Neural cell (in vitro differentiated cells): ENCODE data around the gene CDK6. TPM values are rescaled to one million over a fixed set of nuclear protein-coding genes. Genes with fewer than 3 reads are reported as not detected.

ENCODE experiments used
- H2AFZ ChIP-seq: fragments of 200-600, 300-800 bp; sonication (generic), shearing (Covaris generic); 2 replicates; pipeline ENCODE4 v1.6.0; 2014; ENCODE audit warnings: low read depth, mild to moderate bottlenecking, antibody characterized with exemption, low read length, moderate library complexity
- H3F3A ChIP-seq: fragments of 200-600 bp; shearing (Covaris generic); 2 replicates; pipeline ENCODE4 v1.6.1; 2016; ENCODE audit warnings: mild to moderate bottlenecking, moderate library complexity, mixed read lengths, antibody characterized with exemption, low read length; ENCODE audit not compliant: insufficient read depth, poor library complexity, severe bottlenecking
- H3K27ac ChIP-seq: fragments of 200-600, 300-800 bp; sonication (generic), shearing (Covaris generic); 2 replicates; pipeline ENCODE4 v1.5.1; 2014; ENCODE audit warnings: mild to moderate bottlenecking, low read length, moderate library complexity
- H3K27me3 ChIP-seq: fragments of 300-800, 200-600 bp; sonication (generic), shearing (Covaris generic); 2 replicates; pipeline ENCODE4 v1.6.0; 2014; ENCODE audit warnings: mild to moderate bottlenecking, low read depth, low read length, moderate library complexity; ENCODE audit not compliant: insufficient read depth
- H3K36me3 ChIP-seq: fragments of 300-800, 200-600 bp; sonication (generic), shearing (Covaris generic); 2 replicates; pipeline ENCODE4 v1.5.1; 2014; ENCODE audit warnings: mild to moderate bottlenecking, antibody characterized with exemption, low read length, moderate library complexity; ENCODE audit not compliant: insufficient read depth
- H3K4me2 ChIP-seq: fragments of 300-800, 200-600 bp; sonication (generic), shearing (Covaris generic); 2 replicates; pipeline ENCODE4 v1.6.0; 2014; ENCODE audit warnings: mild to moderate bottlenecking, low read length
- H3K4me3 ChIP-seq: fragments of 300-800, 200-600 bp; sonication (generic), shearing (Covaris generic); 2 replicates; pipeline ENCODE4 v1.5.1; 2014; ENCODE audit warnings: mild to moderate bottlenecking, low read length, moderate library complexity
- H3K79me2 ChIP-seq: fragments of 200-600 bp; shearing (Covaris generic); replicated peaks from 2 replicates; pipeline ENCODE4 v1.6.0; 2014; ENCODE audit warnings: mild to moderate bottlenecking, low read length, moderate library complexity; ENCODE audit not compliant: insufficient read depth
- H3K9ac ChIP-seq: fragments of 300-800, 200-600 bp; sonication (generic), shearing (Covaris generic); 2 replicates; pipeline ENCODE4 v1.6.1; 2016; ENCODE audit warnings: mild to moderate bottlenecking, low read length, mixed read lengths
- H3K9me2 ChIP-seq: fragments of 200-600 bp; shearing (Covaris generic); 2 replicates; pipeline ENCODE4 v1.6.1; 2016; ENCODE audit warnings: mild to moderate bottlenecking, low read length, mixed read lengths; ENCODE audit not compliant: insufficient read depth
- H3K9me3 ChIP-seq: fragments of 200-600, 300-800 bp; sonication (generic), shearing (Covaris generic); 2 replicates; pipeline ENCODE4 v1.6.1; 2016; ENCODE audit warnings: mild to moderate bottlenecking, mixed run types, low read length, moderate library complexity, mixed read lengths
- H4K20me1 ChIP-seq: fragments of 200-600 bp; shearing (Covaris generic); 2 replicates; pipeline ENCODE4 v1.6.1; 2016; ENCODE audit warnings: mild to moderate bottlenecking, mixed run types; ENCODE audit not compliant: insufficient read depth
- EP300 ChIP-seq: fragments of 450-650 bp; conservative IDR thresholded peaks from 2 replicates; pipeline ENCODE4 v1.6.1; 2014; ENCODE audit warnings: antibody characterized with exemption, mild to moderate bottlenecking, moderate library complexity; ENCODE audit not compliant: poor library complexity, severe bottlenecking
- EZH2 ChIP-seq: fragments of 200-600, 300-800 bp; shearing (Covaris generic), sonication (generic); IDR thresholded peaks from 2 replicates; pipeline ENCODE4 v1.6.1; 2014; ENCODE audit warnings: antibody characterized with exemption, low read length, borderline replicate concordance, mild to moderate bottlenecking; ENCODE audit not compliant: insufficient read depth, poor library complexity, severe bottlenecking
- MXI1 ChIP-seq: fragments of 450-650 bp; conservative IDR thresholded peaks from 2 replicates; pipeline ENCODE4 v1.6.1; 2014; ENCODE audit warnings: antibody characterized with exemption, mild to moderate bottlenecking; ENCODE audit not compliant: poor library complexity, severe bottlenecking
- POLR2AphosphoS5 ChIP-seq: IDR thresholded peaks from 2 replicates; pipeline ENCODE4 v1.6.1; 2012
- RAD21 ChIP-seq: fragments of 450-650 bp; conservative IDR thresholded peaks from 2 replicates; pipeline ENCODE4 v1.6.1; 2014; ENCODE audit warnings: antibody characterized with exemption, mild to moderate bottlenecking, moderate library complexity
- SMC3 ChIP-seq: fragments of 450-650 bp; conservative IDR thresholded peaks from 2 replicates; pipeline ENCODE4 v1.6.1; 2014; ENCODE audit warnings: antibody characterized with exemption, mild to moderate bottlenecking, moderate library complexity; ENCODE audit not compliant: poor library complexity
- TAF1 ChIP-seq: IDR thresholded peaks from 2 replicates; pipeline ENCODE4 v1.6.1; 2012; ENCODE audit warnings: low read depth
- polyA plus RNA-seq: library from polyadenylated mRNA; depleted of rRNA; stranded (reverse); fragments of >200 nt; gene quantifications from 2 replicates; pipeline ENCODE4 v1.2.3, GENCODE V29; 2014
- TF ChIP-seq, protein P1 (sequence below): fragments of 450-650 bp; IDR thresholded peaks from 2 replicates; pipeline ENCODE4 v1.5.1; 2014; ENCODE audit warnings: antibody characterized with exemption, mild to moderate bottlenecking, moderate library complexity; ENCODE audit not compliant: poor library complexity, severe bottlenecking
- TF ChIP-seq, protein P2 (sequence below): IDR thresholded peaks from 2 replicates; pipeline ENCODE4 v1.6.1; 2012; ENCODE audit warnings: borderline replicate concordance

Gene CDK6
- polyA plus RNA-seq, 1 donor from 2014 or later, result 4.1 TPM

DNA sequence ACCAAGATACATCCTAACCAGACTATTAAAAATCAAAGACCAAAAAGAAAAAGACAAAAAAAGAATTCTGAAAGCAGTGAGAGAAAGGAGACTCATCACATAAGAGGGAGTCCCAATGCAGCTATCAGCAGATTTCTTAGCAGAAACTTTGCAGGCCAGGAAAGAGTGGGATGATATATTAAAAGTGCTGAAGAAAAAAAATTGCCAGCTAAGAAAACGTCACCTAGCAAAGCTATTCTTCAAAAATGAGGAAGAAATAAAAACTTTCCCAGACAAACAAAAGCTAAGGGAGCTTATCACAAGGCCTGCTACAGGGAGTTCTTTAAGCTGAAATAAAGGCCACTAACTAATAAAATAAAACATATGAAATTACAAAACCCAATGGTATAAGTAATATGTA lies 40.5 kb upstream of the CDK6 start:
- H3K36me3 ChIP-seq, result no peaks in the 10 kb centered on the region
- H3K9me3 ChIP-seq, result no peaks in the 10 kb centered on the region
- no peaks in the 10 kb centered on the region for H3F3A ChIP-seq
- H3K27ac ChIP-seq, result no peak overlapping the region
- H3K4me2 ChIP-seq, result no peak overlapping the region
- no peaks in the 10 kb centered on the region for H3K27me3 ChIP-seq
- H3K9ac ChIP-seq, result no peak overlapping the region
- no peak overlapping the region for H2AFZ ChIP-seq
- no peaks in the 10 kb centered on the region for H4K20me1 ChIP-seq
- TF ChIP-seq MXI1 (no peak), POLR2AphosphoS5 (no peak), SMC3 (no peak), EZH2 (no peak), TAF1 (no peak), RAD21 (no peak), EP300 (no peak)
- TF ChIP-seq, protein P1, sequence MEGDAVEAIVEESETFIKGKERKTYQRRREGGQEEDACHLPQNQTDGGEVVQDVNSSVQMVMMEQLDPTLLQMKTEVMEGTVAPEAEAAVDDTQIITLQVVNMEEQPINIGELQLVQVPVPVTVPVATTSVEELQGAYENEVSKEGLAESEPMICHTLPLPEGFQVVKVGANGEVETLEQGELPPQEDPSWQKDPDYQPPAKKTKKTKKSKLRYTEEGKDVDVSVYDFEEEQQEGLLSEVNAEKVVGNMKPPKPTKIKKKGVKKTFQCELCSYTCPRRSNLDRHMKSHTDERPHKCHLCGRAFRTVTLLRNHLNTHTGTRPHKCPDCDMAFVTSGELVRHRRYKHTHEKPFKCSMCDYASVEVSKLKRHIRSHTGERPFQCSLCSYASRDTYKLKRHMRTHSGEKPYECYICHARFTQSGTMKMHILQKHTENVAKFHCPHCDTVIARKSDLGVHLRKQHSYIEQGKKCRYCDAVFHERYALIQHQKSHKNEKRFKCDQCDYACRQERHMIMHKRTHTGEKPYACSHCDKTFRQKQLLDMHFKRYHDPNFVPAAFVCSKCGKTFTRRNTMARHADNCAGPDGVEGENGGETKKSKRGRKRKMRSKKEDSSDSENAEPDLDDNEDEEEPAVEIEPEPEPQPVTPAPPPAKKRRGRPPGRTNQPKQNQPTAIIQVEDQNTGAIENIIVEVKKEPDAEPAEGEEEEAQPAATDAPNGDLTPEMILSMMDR, result no peak
- TF ChIP-seq, protein P2, sequence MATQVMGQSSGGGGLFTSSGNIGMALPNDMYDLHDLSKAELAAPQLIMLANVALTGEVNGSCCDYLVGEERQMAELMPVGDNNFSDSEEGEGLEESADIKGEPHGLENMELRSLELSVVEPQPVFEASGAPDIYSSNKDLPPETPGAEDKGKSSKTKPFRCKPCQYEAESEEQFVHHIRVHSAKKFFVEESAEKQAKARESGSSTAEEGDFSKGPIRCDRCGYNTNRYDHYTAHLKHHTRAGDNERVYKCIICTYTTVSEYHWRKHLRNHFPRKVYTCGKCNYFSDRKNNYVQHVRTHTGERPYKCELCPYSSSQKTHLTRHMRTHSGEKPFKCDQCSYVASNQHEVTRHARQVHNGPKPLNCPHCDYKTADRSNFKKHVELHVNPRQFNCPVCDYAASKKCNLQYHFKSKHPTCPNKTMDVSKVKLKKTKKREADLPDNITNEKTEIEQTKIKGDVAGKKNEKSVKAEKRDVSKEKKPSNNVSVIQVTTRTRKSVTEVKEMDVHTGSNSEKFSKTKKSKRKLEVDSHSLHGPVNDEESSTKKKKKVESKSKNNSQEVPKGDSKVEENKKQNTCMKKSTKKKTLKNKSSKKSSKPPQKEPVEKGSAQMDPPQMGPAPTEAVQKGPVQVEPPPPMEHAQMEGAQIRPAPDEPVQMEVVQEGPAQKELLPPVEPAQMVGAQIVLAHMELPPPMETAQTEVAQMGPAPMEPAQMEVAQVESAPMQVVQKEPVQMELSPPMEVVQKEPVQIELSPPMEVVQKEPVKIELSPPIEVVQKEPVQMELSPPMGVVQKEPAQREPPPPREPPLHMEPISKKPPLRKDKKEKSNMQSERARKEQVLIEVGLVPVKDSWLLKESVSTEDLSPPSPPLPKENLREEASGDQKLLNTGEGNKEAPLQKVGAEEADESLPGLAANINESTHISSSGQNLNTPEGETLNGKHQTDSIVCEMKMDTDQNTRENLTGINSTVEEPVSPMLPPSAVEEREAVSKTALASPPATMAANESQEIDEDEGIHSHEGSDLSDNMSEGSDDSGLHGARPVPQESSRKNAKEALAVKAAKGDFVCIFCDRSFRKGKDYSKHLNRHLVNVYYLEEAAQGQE, result no peak
- no peaks in the 10 kb centered on the region for H3K79me2 ChIP-seq
- H3K4me3 ChIP-seq, result no peak overlapping the region
- no peaks in the 10 kb centered on the region for H3K9me2 ChIP-seq

DNA sequence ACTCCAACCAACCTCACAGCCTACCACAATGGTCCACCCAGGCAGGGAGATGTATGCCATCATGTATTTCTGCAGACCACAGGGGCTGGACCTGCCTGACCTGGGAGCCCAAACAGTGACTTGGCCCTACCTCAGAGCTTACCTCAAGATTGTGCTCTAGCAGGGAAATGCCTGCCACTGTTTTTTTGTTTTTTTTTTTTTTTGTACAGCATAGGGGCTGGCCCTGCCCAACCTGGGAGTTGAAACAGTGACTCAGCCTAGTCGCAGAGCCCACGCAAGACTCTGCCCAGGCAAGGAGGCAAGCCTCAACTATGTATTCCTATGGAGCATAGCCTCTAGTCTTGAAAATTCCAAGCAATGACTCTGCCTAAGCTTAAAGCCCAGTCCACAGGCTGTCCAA lies 39.3 kb upstream of the CDK6 start:
- H3K27me3 ChIP-seq, result no peaks in the 10 kb centered on the region
- no peaks in the 10 kb centered on the region for H3K9me3 ChIP-seq
- H4K20me1 ChIP-seq, result no peaks in the 10 kb centered on the region
- no peak overlapping the region for H3K4me3 ChIP-seq
- H3K4me2 ChIP-seq, result no peak overlapping the region
- H2AFZ ChIP-seq, result no peak overlapping the region
- no peaks in the 10 kb centered on the region for H3K79me2 ChIP-seq
- H3K36me3 ChIP-seq, result no peaks in the 10 kb centered on the region
- H3K9me2 ChIP-seq, result no peaks in the 10 kb centered on the region
- H3K9ac ChIP-seq, result no peak overlapping the region
- TF ChIP-seq SMC3 (no peak), EZH2 (no peak), POLR2AphosphoS5 (no peak), MXI1 (no peak)
- TF ChIP-seq, protein P1, result no peak
- TF ChIP-seq, protein P2, result no peak
- no peak overlapping the region for H3K27ac ChIP-seq
- no peaks in the 10 kb centered on the region for H3F3A ChIP-seq
